ENCODE data around the gene NFIA.
"Not testable (repeated sequence)": the region's sequence is repeated elsewhere in the genome, so short reads cannot be mapped to it uniquely, and the experiment has no call there.

Gene NFIA

GRCh38 chr1:61453111-61453961, 371.0 kb downstream of the NFIA start:
- DNase-seq (ENCODE audit: low read depth), result peak; percentile 51

DNA sequence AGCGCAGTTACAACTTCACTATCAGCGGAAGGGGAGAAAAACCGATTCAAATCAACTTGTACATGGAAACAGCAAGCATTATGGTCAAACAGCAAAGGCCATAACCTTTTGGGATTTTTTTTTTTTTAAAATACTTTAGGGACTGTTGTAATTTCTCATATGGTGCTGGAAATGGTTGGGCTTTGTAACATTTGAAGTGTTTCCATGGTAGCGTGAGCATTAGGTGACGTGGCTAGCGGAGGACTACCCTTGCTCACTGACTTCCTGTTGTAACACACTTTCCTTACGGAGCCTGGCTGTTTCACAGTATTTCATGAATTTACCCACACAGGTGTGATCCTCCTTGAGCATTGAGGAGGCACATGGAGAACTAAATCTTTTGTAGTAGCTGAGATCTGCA, 373.0 kb downstream of the NFIA start:
- no peak for DNase-seq (ENCODE audit: low read depth)

GRCh38 chr1:61457526-61458040, 375.2 kb downstream of the NFIA start:
- DNase-seq (ENCODE audit: low read depth), result no peak

- DNase-seq (ENCODE audit: low read depth), result no peak
These were observed 377.0 kb downstream of the NFIA start for GRCh38 chr1:61459345-61459744.

- no peak for DNase-seq (ENCODE audit: low read depth)
These were observed 377.8 kb downstream of the NFIA start for GRCh38 chr1:61460191-61460590.

DNA sequence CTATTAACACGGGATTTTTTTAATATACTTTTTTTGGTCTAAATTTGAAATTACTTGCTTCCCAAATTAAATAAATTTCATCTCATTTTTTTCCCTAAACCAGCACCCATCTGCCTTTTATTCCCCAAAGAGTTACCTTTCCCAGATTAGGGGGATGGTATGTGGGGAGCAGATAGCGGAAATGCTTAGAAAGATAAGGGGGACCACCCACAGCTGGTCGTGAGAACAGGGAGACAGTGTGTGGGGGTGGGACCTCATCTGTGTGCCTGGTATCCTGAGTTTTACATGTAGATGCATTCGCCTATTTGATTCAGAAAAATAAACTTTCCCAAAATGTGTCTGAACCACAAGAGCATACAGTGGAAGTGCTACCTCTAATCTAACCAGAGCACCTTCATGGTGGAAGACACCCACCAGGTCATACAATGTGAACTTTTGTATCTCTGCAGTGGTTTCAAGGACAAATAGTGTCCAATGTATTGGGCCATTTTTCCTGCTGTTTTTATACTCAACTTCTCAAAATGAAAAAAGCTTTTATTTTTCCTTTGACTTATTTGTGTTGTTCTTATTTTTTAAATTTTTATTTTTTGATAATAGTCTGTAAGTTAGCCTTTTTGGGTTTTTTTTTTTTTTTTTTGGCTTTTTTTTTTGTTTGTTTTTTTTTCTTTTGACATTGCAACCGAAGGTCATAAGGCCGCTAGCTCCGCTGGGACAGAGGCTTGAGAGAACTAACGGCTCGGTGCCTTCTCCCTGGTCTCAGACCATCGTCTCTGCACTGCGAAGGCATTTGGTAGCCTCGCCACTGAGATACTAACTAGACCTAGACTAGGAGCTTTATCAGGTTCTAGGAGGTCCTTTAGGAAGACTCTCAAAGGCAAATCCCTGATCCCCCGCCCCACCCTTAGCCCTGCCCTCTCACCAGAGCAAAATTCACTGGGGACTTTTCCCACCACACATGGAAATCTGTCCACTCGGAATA, 379.3 kb downstream of the NFIA start:
- DNase-seq (ENCODE audit: low read depth), result no peak

- no peak for DNase-seq (ENCODE audit: low read depth)
These were observed 380.3 kb downstream of the NFIA start for GRCh38 chr1:61462628-61463027.

GRCh38 chr1:61463220-61463619, 380.9 kb downstream of the NFIA start:
- DNase-seq (ENCODE audit: low read depth), result no peak

- DNase-seq (ENCODE audit: low read depth), result not testable (repeated sequence)
These were observed 385.5 kb downstream of the NFIA start for GRCh38 chr1:61467836-61468235.

DNA sequence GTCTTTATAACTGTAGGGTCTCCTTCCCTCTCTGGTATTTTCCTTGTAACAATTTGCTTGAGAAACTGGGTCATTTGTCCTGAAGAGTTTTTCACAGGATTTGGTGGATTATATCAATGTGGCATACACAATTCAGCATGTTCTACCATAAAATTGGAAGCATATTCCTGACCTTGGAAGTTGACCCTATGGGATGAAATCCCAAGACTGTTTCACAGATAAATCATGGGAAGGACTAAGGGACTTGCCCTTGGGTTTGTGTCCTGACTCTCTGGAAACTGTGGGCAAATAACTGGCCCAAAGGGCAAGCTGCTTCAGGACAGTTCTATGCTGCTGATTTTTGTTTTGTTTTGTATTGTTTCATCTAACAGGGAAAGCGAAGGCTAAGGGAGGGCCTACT, 387.0 kb downstream of the NFIA start:
- DNase-seq (ENCODE audit: low read depth), result no peak

DNA sequence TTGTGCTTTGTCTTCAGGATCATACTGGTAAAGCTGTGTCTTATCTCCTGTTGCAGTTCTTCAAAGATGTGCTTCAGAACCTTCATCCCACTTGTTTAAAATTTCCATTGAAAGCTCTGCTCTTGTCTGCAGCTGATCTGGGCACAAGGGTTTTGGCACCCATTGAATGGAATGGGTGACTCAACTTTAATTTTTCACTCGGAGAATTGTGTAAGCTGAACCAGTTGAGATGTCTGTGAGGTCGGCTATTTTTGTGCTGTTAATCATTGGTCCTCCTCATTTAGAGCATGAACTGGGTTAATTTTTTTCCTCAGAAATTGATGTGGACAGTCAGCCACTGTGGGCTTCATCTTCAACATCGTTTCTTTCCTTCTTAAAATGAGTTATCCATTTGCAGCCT, 390.5 kb downstream of the NFIA start:
- no peak for DNase-seq (ENCODE audit: low read depth)

DNA sequence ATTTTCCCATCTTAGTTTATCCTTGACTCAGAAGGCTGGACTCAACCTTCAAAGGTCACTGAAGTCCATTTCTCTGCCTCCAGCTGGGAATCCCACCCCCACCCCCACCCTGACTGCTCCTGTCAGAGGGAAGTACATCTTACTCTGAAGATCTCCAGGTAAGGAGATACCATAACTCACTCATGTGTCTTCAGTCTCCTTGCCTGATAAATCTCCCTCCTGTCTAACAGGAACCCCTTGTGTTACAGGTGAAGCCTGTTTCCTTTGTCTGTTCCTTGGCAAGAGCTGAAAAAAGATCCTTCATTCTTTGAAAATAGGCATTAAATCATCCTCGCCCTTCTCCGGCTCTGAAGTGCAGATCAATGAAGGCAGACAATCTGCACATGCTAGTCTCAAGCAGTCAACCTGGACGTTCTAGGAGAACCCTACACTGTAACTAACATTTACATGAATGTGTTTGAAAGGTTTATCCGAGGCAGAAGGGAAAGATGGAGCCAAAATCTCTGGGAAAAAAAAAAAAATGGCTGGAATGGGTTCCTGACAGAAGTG, 392.0 kb downstream of the NFIA start:
- DNase-seq (ENCODE audit: low read depth), result no peak

GRCh38 chr1:61474963-61475362, 392.6 kb downstream of the NFIA start:
- no peak for DNase-seq (ENCODE audit: low read depth)

DNA sequence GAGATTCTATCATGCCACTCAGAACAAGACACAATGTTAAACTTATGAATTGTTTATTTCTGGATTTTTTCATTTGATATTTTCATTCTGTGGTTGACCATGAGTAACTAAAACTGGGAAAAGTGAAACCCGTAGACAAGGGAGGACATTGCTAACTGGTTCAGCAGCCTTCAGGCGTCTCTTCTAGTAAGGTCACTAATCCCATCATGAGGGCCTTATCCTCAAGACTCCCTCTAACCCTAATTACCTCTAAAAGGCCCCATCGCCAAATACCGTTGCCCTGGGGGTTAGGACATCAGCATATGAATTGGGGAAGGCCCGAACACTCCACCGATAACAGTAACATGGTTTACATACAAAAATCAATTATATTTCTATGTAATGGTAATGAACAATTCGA, 394.9 kb downstream of the NFIA start:
- no peak for DNase-seq (ENCODE audit: low read depth)

DNA sequence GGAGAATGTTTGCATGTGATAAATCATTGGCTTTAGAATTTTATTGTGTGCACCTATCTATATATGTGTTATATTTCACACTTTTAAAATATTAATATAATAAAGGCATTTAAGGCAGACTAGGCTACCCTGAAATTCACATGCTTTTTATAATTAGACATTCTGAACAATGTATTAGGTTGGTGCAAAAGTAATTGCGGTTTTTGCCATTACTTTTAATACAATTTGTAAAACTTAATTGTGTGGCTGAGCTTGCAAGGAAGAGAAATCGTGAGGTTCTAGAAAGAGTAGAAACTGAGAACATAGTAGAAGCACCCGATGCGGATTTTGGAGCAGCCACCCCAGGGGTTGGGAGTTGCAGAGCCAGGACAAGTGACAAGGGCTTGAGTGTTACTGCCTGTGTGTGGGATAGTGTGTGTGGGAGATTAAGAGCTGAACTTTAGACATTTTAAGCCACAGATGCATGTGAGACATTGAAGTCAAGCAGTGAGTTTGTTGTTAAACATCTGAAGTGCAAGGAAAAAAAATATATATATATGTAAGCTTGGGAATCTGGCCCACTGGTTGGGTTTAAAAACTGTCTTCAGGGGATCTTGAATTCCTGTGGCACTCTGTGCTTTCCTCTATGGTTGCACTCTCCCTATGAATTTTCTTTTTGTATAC, 398.0 kb downstream of the NFIA start:
- no peak for DNase-seq (ENCODE audit: low read depth)

DNA sequence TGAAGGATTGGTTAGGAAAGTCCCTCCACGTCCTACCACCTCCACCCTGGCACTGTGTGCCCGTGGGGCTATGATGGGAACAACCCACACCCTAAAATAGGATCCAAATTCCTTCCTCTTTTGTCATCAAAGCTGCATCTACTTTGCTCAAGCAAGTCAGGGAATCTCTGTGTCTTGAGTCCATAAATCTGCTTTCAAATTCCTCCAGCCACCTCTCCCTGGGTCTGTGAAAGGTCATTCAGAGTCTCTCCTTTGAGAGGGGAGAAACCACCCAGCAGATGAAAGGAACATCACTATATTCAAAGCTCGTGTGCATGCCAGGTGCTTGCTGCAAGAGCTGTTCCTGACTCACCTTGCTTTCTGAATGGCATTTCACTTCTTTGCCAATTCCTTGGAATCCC, 399.0 kb downstream of the NFIA start:
- no peak for DNase-seq (ENCODE audit: low read depth)

DNA sequence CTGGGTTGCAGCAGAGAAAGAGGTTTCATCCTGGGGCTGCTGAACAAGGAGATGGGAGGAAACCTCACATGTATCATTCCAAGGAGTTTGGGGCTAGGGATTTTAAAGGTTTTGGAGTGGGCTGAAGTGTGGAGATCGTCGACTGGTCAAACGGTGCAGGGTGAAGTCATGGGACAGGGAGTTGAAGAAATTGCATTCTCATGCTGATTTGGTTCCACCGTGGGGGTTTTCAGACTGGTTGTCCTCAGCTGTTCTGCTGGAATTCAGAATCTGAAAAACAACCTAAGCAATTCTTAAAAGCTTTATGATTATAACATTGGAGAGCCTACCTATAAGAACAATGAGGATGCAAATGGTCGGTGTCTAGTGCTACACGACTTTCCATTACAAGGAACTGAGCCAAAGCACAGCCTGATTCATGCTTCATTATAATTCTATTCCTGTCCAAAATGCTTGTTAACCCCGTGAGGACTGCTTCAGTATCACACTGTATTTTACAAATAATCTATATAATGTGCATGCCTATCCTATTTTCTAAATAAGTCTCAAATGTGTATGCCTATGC, 399.9 kb downstream of the NFIA start:
- DNase-seq (ENCODE audit: low read depth), result no peak

GRCh38 chr1:61486783-61487536, 404.6 kb downstream of the NFIA start:
- no peak for DNase-seq (ENCODE audit: low read depth)

DNA sequence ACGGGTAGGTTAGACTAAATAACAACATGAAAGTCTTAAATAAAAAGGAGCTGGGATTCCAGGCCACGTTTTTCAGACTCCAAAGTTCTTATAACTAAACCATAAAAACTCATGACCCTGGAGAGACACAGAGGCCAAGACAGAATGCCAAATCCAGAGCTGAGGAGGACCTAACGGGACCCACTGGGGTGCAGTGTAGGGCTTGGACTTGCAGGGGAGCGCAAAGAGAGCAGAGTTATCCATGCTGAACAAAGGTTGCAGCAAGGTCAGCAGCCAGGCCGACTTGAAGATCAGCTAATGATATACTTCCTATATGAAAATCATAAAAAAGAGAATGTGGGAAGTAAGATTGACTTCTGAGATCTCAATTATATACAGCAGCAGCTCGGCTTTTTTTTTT, 405.4 kb downstream of the NFIA start:
- DNase-seq (ENCODE audit: low read depth), result no peak

- DNase-seq (ENCODE audit: low read depth), result no peak
These were observed 408.6 kb downstream of the NFIA start for GRCh38 chr1:61490924-61491323.

- DNase-seq (ENCODE audit: low read depth), result no peak
These were observed 409.1 kb downstream of the NFIA start for GRCh38 chr1:61491497-61491896.

Measured in T follicular helper cell (primary cell).